HG02973 (cell line): ENCODE measurements around the gene CDH22.

Source experiments
- ATAC-seq: cut with Tn5 transposase; IDR thresholded peaks from one replicate; pipeline ENCODE4 v1.9.1; 2021; ENCODE audit warnings: moderate library complexity; ENCODE audit not compliant: unreplicated experiment

The CDH22 gene

DNA sequence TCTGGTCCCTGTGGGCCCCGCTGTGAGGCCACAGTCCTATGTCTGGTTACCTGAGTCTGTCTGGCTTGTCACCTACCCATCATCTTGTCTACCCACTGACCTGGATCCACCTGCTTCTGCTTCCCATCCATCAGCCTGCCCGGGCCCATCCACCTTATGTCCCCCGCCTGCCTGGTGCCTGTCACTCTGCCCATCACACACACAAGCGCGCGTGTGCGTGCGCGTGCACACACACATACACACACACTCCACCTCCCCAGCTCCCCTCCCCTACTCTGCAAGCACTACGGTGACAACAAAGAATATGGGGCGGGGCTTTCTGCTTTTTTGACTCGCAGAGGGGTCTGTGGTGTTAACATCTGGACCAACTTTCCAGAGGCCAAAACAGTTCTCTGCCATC, 8.0 kb downstream of the CDH22 start:
- no peak for ATAC-seq

DNA sequence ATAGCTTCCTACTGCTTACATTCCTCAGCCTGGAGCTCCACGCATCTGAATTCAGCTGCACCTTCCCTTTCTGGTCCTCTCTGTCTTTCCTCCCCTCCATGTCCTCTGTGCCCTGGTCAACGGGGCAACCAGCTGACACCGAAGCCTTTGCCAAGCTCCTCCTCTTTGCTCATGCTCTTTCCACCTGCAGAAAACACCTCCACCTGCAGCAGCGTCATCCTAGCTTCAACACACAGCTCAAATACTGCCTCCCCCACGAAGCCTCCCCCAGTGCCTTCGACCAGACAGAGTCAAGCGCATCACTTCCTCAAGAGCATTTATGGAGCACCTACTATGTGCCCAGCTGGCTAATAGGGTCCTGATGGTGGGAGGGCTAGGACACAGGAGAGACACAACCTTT, 9.2 kb downstream of the CDH22 start:
- ATAC-seq, result no peak

DNA sequence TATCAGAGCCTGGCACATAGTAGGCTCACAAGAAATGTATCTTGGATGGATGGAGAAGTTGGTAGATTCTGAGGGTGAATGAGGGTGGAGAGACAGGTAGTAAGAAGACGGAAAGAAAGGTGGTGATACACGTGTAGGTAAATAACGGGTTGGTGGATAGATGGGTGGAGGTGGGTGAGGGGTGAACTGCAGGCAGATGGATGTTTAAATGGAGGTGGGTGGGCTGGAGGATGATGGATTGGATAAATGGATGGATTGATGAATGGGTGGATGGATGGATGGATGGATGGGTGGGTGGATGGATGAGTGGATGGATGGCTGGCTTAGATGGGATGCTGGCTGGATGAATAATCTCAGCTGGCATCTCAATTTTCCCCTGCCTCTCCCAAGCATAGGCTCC, 9.9 kb downstream of the CDH22 start:
- no peak for ATAC-seq

DNA sequence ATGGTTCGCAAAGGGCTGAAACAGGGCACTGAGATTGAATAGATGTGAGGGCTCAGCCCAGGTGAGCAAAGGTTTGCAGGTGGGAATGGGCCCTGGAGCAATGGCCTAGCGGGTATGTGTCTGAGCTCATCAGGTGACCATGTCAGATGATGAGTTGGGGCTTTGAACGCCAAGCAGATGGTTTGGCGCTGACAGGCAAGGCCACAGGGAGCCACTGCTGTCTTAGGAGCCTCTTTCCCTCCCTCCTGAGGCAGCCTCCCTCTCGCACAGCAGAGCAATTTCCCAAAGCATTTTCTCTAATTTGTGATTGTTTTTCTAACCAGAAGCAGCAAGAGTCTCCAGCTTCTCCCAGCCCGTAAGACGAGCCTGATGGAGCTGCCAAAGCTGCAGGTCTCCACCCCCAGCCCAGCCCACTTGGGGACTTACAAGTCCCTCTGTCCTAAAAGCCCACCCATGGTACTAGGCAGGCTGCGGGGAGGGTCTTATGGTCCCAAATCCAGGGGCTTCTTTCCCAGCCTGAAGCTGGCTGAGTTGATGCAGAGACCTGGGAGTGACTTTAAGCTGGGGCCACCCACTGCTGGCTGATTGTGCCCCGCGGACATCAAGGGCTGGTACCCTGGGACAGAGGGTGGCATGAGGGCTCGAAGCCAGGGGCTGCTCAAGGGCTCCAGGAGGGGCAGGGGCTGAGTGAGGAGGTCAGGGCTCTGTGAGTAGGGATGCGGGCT, 11.6 kb downstream of the CDH22 start:
- no peak for ATAC-seq

DNA sequence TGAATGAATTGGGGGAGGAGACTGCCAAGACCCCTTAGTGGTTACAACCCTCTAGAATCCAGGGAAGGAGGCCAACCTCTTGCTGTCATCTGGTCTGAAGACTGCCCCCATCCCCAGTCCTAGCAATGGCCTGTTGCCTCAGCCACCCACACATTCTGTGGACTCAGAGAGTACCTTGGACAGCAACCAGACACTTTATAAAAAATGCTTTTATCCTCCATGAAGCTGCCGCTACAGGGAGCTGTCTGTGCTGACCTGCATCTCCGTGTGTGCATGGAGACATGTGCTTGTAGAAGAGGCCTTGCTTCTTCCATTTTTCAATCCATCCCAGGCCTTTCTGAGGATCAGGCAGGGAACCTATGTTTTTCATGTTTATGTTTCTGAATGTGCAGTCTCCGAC, 15.2 kb downstream of the CDH22 start:
- ATAC-seq, result no peak

DNA sequence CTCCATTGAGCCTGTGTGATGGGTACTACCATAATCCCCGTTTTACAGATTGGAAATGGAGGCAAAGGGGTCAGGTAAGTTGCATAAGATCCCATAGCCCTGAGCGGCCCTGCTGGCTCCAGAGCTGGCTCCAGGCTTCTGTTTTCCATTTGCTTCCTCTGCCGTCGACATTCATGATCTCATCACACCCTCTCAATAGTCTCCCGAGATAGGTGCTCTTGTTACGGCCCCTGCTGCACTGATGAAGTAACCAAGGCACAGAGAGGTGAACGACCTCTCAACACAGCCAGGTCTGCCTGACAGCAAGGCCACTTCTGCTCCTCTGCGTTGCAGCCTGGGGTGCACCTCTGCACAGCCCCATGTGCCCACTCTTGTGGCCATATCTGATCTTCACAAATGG, 16.9 kb downstream of the CDH22 start:
- ATAC-seq, result no peak

DNA sequence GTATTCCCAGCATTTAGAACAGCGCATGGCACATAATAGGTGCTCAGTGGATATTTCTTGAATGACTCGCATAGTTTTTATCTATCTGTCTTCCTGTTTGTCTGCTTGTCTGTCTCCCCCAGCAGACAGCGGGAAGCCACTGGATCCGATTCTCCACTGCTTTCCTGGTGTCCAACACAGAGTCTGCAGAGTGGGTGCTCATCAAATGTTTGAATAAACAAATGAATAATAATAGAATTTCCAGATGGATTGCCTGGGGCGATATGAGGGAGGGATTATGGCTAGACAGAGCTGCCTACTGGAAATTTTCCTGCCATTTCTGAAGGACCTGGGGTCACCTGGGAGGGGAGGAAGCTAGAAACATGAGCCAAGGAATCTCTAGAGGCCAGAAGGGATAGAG, 18.9 kb downstream of the CDH22 start:
- ATAC-seq, result no peak

DNA sequence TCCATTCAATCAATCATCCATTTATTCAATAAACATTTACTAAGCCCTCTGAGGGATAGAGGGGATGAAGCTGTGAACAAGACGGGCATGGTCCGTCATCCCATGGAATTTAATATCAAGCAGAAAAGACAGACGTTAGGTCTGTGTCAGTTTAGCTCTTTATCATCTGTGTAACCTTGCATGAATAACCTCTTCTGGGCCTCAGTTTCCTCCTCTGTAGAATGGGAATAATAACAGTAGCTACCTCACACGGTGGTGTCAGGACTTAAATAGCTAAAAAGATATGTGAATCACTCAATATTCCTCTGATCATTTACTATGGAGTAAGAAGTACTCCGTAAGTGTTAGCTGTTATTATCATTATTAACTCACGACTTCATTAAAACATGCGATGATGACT, 21.3 kb downstream of the CDH22 start:
- no peak for ATAC-seq

DNA sequence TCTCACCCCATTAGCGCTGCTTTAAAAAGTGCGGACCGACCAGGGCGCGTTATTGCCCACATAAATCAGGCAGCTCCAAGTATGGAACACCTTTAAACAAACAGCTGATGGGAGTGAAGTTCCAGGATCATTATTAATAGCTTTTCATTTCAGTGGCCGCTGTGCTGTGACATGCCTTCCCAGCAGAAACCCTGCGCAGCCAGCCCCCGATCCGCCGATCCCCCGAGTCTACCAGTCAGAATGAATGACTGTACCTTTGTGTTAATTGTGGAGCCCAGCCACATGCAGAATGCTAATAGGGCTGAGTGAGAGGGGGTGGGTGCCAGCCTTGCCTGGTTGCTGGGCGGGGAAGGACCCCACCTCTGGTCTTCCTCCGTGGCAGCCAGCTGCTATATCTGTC, 21.9 kb downstream of the CDH22 start:
- no peak for ATAC-seq

DNA sequence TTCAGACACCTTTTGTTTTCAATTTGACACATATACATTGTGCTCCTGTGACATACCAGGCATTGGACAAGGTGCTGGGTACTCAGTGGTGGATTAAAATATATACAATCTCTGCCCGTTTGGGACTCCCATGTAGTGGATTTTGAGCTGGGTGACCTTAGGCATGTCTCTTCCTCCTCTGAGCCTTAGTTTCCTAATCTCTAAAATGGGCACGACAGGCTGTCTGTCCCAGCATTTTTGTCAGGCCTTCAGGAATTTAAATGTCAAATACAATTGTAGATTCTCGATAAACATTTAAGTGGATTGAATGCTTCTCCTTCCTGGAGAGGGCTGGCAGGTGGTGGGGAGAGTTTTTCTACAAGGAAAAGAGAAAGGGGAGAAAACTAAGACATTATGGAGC, 22.6 kb downstream of the CDH22 start:
- no peak for ATAC-seq

DNA sequence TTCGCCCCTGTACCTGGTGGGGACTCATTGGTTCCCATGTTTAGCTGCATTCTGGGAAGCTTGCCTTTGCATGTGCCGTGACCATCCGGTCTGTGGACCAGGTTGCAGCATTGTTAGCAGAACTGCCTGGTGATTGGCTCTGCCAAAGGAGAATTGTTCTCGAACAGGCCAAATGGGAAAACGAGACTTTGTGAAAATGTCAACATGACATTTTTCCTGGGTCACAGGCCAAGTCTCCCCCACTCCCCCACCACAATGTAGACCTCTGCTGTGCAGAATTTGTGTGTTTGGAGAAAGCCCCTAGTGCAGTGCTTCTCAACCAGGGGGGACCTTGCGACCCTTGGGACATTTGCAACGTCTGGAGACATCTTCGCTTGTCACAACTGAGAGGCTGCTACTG, 23.2 kb downstream of the CDH22 start:
- no peak for ATAC-seq

DNA sequence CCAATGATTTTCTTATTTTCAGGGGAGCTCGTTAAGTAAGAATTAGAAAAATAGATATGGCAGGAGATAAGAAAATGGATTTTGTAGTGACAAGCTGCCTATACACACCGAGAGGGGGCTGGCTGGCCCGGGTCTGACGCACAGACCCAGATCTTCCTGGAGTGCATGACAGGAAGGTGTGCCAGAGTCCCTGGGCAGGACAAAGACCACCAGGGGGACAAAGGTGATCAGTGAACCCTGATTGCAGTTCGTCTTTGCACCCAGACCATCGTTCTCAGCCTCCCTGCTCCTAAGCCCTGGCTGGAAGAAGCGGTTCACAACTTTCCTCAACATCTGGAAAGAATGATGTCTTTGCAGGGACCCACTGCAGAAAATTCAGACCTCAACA, 24.3 kb downstream of the CDH22 start:
- ATAC-seq, result no peak

DNA sequence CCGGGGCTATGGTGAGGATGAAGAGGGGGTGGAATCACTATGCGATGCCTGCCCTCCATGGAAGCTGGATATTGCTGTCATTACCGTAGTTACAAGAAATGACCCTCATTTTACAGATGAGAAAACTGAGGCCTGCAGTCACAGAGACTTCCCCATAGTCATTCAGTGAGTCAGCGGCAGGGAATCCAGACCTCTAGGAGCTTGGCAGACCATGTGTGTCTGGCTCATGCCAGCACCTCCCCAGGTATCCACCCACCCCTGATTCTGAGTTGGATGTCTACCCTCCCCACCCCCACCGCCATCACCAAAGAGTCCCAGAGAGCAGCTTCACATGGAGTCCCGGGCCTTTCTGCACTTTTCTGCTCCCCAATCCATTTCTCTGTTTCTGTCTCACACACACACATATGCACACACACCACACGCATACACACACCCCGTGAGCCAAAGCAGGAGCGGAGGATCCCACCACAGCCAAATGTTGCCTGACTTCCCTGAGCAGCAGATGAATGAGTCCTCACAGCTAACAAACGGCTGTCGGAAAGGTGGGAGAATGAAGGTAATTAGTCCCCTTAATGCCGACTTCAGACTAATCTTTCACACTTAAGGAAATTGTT, 24.8 kb downstream of the CDH22 start:
- no peak for ATAC-seq

DNA sequence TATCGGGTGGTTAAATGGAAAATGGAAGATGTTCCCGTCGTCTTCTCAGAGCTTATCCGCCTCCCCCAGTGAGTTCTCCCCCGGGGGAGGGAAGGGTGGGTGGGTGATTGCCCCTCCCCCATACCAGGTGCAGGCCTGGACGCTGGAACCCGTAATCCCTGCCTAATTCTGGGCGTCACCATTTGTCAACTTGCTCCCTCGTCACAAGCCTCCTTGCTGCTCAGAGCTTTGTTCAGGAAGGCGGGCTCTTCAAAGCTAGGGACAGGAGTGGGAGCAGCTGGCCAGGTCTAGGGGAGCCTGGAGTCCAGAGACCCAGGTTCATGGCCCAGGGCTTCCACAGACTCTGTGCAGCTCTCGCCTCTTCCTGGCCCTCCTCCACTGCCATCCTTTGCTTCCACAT, 25.6 kb downstream of the CDH22 start:
- no peak for ATAC-seq

DNA sequence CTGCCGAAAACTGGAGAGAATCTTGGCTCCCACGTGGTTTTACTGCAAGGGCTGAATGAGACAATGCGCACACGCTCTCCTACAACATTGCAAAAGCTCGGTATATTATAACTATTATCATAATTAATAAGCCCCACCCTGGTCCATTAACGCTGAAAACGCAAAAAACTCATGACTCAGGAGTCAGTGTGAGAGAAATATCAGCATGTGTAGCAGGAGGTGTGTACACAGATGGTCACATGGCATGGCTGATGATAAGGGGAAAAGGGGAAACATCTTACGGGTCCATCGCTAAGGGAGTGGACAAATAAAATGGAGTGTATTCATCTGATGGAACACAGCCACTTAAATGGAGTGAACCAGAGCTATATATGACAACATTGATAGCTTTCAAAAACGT, 29.2 kb downstream of the CDH22 start:
- ATAC-seq, result no peak

DNA sequence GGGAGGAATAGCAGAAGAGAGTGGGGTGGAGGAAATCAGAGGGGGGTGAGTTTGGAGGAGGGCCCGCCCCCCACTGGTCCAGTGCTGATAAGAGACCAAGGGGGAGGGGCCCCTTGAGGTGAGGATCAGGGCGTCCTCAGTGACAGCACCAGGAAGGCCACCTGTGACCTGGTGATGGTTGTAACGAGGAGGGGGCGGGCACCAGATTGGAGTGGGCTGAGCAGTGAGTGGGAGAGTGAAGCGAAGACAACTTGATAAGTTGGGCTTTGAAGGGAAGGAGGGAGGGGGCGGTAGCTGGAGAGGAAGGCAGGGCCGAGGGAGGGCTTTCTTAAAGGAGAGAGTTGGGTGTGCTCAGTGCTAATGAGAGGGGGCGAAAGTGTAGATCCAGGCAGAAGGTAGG, 30.7 kb downstream of the CDH22 start:
- no peak for ATAC-seq

DNA sequence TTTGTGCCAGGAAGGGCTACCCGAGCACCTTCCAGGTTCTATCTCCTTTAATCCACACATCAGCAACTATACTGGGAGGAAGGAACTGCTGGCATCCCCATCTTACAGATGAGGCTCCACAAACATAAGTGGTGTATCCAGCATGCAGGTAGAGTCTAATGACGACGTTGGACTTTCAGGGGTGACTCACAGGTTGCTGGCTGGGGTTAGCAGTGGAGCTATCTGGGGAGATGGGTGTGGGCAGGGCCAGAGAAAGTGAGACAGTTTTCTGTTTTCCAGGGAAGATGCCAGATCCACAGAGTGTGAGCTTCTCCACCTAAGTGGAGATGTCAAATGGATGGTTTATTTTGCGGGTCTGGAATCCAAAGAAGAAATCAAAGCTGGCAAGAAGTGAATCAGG, 31.8 kb downstream of the CDH22 start:
- ATAC-seq, result no peak

DNA sequence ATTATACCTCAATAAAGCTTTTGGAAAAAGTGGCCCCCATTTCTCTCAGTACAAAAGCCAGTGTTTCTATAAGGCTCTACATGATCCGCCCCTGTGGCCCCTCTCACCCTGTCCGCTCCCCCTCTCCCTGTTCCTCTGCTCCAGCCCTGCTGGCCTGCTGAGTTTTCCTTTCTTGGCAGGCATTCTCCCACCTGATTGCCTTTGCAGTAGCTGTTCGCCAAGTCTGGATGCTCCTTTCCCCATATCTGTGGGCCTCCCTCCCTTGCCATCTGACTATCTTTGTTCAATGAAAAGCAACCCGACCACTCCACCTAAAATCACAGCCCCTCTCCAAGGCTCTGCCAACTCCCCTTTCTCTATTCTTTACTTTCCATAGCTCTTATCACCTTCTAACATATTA, 33.2 kb downstream of the CDH22 start:
- ATAC-seq, result no peak

DNA sequence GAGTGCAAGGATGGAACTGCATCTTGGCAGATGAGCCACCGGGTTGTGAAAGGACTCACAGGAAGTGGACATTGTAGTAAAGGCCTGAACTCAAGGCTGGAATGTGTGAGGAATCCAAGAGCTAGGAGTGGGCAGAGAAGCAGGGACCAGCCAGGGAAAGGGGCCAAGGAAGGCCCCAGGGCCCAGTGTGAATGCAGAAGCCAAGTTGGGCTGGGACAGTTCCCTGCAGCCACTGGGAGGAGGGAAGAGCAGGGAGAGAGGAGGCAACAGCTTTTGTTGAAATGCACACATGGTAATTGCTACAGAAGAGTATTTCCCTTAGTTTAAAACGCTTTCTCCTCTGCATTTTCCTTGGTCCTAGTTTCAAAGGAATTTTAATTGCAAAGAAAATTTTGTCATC, 34.6 kb downstream of the CDH22 start:
- no peak for ATAC-seq

DNA sequence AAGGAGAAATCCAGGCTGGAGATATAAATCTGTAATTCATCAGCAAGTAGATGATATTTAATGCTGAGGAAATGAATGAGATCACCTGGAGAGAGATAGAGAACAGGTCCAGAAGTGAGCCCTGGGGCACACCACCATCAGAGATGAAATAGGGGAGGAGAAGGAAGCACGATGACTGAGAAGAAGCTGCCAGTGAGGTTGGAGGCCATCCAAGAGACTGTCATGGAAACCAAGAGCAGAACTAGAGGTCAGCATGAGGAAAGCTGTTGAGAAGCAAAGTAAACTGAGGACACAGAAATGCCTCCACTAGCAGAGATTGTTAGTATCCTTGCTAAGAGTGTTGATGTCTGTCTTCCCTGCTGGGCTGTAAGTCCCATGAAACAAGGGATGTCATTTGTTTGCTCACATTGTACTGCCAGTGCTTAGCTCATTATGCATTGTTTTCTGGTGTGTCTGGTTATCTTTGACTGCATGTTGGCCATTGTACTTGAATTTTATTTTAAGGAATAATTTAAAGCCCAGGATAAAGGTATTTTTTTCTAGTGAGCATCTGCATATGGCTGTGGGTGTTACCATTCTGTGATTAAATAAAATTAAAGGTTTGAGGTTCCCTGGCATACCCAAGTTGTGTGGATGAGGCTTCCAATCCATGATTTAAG, 35.8 kb downstream of the CDH22 start:
- ATAC-seq, result no peak

DNA sequence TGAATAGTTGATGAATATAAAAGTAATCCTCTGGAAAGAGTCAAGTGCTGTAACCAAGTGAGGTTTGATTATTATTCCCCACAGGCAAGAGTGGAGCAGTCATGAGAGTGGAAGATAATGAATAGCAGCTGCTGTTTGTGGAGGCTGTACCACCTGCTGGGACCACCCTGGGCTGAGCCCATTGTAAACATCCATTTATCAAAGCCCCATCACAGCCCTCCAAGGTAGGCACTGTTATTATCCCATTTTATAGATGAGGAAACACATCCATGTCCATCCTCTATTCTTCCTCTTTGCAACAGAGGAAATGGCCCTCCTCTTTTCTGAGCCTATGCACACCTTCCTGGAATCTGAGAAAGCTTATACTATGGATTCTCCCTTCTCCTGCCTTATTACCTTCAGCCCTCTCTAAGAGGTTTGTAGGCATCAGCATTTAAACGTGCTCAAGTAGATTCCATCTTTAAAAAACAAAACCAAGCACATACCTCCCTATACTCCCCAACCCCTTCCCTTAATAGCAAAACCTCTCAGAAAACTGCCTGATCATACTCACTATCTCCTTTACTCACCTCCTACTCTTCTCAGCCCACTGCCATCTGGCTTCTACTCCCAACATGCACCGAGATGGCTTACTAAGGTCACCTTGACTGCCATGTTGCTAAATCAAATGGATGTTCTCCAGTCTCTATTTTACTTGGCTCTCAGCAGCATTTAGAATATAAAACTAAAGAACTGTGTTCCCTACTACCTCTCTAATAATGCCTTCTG, 37.1 kb downstream of the CDH22 start:
- ATAC-seq, result no peak

DNA sequence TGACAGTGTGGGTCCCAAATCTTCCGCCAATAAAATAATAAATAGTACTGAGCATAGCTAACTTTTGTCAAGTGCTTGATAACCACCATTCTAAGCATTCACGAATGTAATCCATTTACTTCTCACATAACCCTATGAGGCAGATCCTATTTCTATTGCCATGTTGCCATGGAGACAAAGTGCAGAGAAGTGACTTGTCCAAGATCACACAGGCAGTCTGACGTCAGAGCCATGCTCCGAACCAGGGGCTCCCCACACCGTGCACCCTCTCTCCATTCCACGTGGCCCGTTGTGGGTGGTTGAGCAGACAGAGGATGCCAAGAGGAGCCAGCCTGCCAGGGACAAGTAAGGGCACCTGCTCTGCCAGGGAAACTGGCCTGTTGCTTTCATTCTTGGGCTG, 38.9 kb downstream of the CDH22 start:
- no peak for ATAC-seq
